GM12874 (cell line): Measurements from ENCODE around the gene IL36RN.

ENCODE experiments used
- TF ChIP-seq, protein P1 (sequence below): IDR thresholded peaks from 2 replicates; pipeline ENCODE4 v1.5.1; 2011; ENCODE audit warnings: low read depth, mild to moderate bottlenecking, control low read depth, low read length, moderate library complexity; ENCODE audit not compliant: insufficient read depth

The IL36RN gene

DNA sequence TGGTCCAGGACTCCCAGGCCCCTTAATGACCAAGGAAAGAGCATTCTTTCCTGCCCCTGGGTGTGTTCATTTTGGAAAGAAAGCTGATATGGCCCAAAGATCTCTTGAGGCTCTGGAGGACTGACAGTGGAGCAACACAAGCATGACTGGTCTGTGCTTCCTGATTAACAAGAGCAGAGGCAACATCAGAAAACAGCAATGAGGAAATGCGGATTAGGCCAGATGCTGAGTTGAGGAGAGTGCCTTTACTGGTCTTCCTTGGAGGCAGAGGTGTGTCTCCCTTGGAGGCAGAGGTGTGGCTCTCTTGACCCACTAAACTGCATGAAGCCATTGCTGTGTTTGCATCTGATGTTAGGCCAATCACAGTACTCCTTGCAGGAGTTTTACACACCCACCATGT is 26.3 kb upstream of the IL36RN start:
- TF ChIP-seq, protein P1, sequence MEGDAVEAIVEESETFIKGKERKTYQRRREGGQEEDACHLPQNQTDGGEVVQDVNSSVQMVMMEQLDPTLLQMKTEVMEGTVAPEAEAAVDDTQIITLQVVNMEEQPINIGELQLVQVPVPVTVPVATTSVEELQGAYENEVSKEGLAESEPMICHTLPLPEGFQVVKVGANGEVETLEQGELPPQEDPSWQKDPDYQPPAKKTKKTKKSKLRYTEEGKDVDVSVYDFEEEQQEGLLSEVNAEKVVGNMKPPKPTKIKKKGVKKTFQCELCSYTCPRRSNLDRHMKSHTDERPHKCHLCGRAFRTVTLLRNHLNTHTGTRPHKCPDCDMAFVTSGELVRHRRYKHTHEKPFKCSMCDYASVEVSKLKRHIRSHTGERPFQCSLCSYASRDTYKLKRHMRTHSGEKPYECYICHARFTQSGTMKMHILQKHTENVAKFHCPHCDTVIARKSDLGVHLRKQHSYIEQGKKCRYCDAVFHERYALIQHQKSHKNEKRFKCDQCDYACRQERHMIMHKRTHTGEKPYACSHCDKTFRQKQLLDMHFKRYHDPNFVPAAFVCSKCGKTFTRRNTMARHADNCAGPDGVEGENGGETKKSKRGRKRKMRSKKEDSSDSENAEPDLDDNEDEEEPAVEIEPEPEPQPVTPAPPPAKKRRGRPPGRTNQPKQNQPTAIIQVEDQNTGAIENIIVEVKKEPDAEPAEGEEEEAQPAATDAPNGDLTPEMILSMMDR, result no peak

GRCh38 chr2:113034016-113034415 is 25.0 kb upstream of the IL36RN start:
- TF ChIP-seq, protein P1, result no peak

- TF ChIP-seq, protein P1, result no peak
Observed at GRCh38 chr2:113036763-113037162, 22.2 kb upstream of the IL36RN start.

GRCh38 chr2:113038291-113038690 is 20.7 kb upstream of the IL36RN start:
- TF ChIP-seq, protein P1, result no peak

DNA sequence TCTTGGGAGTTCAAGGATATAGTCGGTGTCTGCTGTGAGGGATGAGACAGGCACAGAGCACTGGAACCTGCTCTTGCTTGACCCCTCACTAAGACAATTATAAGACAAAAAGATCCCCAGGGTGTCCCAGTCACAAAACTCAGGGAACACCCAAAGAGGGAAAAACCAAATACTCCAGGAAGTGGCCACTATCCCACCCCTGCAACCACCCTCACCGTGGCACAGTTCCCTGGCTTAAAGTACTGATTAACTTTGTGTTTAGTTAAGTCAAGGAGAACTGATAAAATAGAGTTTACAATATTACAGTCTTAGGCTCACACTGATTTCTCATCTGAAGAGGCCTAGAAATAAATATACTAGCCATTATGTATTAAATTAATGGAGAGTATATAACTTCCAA is 19.8 kb upstream of the IL36RN start:
- TF ChIP-seq, protein P1, result no peak

DNA sequence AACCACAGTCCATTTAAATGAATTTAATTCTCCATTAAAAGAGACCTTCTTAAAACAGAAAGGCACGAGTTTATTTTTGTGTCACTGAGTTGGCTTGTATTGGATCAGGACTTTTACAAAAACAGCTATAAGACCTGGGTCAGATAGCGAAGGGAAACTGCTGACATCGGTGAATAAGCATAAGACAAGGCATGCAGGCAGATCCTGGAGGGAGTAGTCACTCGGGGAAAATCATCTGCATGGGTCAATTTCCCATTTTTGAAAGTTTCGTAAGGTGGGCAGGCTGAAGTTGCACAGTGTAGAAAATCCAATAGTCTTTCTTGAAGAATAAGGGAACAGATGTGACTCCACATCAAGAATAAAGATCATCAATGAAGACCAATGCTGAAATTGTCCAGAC is 19.3 kb upstream of the IL36RN start:
- TF ChIP-seq, protein P1, result no peak

- TF ChIP-seq, protein P1, result peak; percentile 24; the same call in 1 of the 2 replicates
Observed at GRCh38 chr2:113041871-113042270, 17.1 kb upstream of the IL36RN start.

GRCh38 chr2:113046465-113046864 is 12.5 kb upstream of the IL36RN start:
- TF ChIP-seq, protein P1, result no peak
